Calu3 (cell line): ENCODE results near the gene RAD51B. TPM values are rescaled to one million over a fixed set of nuclear protein-coding genes. Genes with fewer than 3 reads are reported as not detected.
A peak's percentile ranks its signal among the peaks of the same experiment; 100 is the strongest.

Experiments
- BruUV-seq: library from RNA; stranded (reverse); fragments of 400-500 nt; replicated peaks from 2 replicates; lab custom pipeline; 2021; lab: Mats Ljungman, UMichigan
- CTCF ChIA-PET: fragments of 300-600 bp; sonication (Branson Sonifier 250); formaldehyde crosslinking; loops from one replicate; lab custom pipeline; 2022; ENCODE audit warnings: antibody characterized with exemption; lab: Charles Lee
- DNase-seq: peaks from one replicate; pipeline ENCODE4 v3.0.0; 2022
- H3K27ac Mint-ChIP-seq: one replicate; pipeline ENCODE4 v1.8.0; 2022; ENCODE audit warnings: mixed read lengths; ENCODE audit not compliant: unreplicated experiment
- H3K27me3 Mint-ChIP-seq: one replicate; pipeline ENCODE4 v1.8.0; 2022; ENCODE audit warnings: mixed read lengths; ENCODE audit not compliant: unreplicated experiment
- H3K36me3 Mint-ChIP-seq: one replicate; pipeline ENCODE4 v1.8.0; 2022; ENCODE audit warnings: mild to moderate bottlenecking, moderate library complexity, mixed read lengths; ENCODE audit not compliant: insufficient read depth, unreplicated experiment
- H3K4me1 Mint-ChIP-seq: one replicate; pipeline ENCODE4 v1.8.0; 2022; ENCODE audit warnings: mild to moderate bottlenecking, low read depth, mixed read lengths; ENCODE audit not compliant: unreplicated experiment
- H3K4me3 Mint-ChIP-seq: one replicate; pipeline ENCODE4 v1.8.0; 2022; ENCODE audit warnings: mild to moderate bottlenecking, low read depth, moderate library complexity, mixed read lengths; ENCODE audit not compliant: unreplicated experiment
- H3K9me3 Mint-ChIP-seq: one replicate; pipeline ENCODE4 v1.8.0; 2022; ENCODE audit warnings: low read depth, mixed read lengths; ENCODE audit not compliant: unreplicated experiment
- intact Hi-C: fragments of 100-400 bp; cut with micrococcal nuclease; formaldehyde crosslinking; loops from one replicate; pipeline ENCODE4 v1.10.0; 2022; ENCODE audit not compliant: unreplicated experiment
- total RNA-seq: library from RNA; stranded (reverse); gene quantifications from 2 replicates; pipeline ENCODE4 v1.2.3, GENCODE V29; 2022
- TF ChIP-seq, protein P1 (sequence below): fragments of 200-600 bp; IDR thresholded peaks from one replicate; pipeline ENCODE4 v1.8.0; 2022; ENCODE audit warnings: antibody characterized with exemption; ENCODE audit not compliant: unreplicated experiment

RAD51B gene
- total RNA-seq, 1 experiment from 2014 or later = 24.7 TPM

GRCh38 chr14:68249661-68250451 is 430.3 kb downstream of the RAD51B start:
- peak overlapping the region; percentile 43 for H3K27ac Mint-ChIP-seq
- H3K36me3 Mint-ChIP-seq = no peaks in the 10 kb centered on the region
- intact Hi-C loops = loop anchor here (1.0 to 5.0 kb wide), 7 partner anchors 57 to 327 kb away; no protein-coding TSS in a partner anchor
- no TSS peak for BruUV-seq
- H3K4me3 Mint-ChIP-seq = no peak overlapping the region
- peaks cover 80% of the 10 kb centered on the region for H3K4me1 Mint-ChIP-seq
- H3K27me3 Mint-ChIP-seq = no peaks in the 10 kb centered on the region
- CTCF ChIA-PET = interaction anchor here (0.9 to 1.4 kb wide), 4 partner anchors 11 to 567 kb away, joined by 3 to 5 read pairs (median 3); no protein-coding TSS in a partner anchor
- no peak for DNase-seq
- TF ChIP-seq, protein P1, sequence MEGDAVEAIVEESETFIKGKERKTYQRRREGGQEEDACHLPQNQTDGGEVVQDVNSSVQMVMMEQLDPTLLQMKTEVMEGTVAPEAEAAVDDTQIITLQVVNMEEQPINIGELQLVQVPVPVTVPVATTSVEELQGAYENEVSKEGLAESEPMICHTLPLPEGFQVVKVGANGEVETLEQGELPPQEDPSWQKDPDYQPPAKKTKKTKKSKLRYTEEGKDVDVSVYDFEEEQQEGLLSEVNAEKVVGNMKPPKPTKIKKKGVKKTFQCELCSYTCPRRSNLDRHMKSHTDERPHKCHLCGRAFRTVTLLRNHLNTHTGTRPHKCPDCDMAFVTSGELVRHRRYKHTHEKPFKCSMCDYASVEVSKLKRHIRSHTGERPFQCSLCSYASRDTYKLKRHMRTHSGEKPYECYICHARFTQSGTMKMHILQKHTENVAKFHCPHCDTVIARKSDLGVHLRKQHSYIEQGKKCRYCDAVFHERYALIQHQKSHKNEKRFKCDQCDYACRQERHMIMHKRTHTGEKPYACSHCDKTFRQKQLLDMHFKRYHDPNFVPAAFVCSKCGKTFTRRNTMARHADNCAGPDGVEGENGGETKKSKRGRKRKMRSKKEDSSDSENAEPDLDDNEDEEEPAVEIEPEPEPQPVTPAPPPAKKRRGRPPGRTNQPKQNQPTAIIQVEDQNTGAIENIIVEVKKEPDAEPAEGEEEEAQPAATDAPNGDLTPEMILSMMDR = no peak
- no peaks in the 10 kb centered on the region for H3K9me3 Mint-ChIP-seq

- TF ChIP-seq, protein P1 = no peak
- no peak for DNase-seq
- Mint-ChIP-seq H3K27ac (peak overlapping the region; percentile 43), H3K27me3 (no peaks in the 10 kb centered on the region), H3K36me3 (no peaks in the 10 kb centered on the region), H3K4me3 (no peak overlapping the region), H3K9me3 (no peaks in the 10 kb centered on the region), H3K4me1 (peaks cover 84% of the 10 kb centered on the region)
- intact Hi-C loops = loop anchor here (2.0 kb wide), 1 partner anchor 56 kb away; no protein-coding TSS in a partner anchor
- CTCF ChIA-PET = interaction anchor here (0.7 to 1.5 kb wide), 7 partner anchors 25 to 574 kb away, joined by 3 to 5 read pairs (median 3); no protein-coding TSS in a partner anchor
- BruUV-seq = no TSS peak
Measured at GRCh38 chr14:68250927-68251768, 431.6 kb downstream of the RAD51B start.

DNA sequence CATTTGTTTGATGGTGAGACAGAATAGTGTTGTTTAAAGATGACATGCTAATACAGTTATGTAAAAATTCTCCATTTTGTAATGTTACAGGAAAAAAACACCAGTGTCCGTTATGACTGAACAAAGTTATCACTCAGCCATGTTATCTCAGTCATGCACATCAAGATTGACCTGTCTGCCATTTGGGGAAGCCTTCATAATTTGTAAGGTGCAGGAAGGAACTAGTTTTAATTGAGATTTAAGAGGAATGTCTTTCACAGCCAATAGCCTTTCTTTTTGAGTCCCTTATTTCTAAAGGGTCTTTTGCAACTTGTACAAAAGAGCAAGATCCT is 432.2 kb downstream of the RAD51B start:
- CTCF ChIA-PET = interaction anchor here (1.1 to 1.5 kb wide), 3 partner anchors 537 to 573 kb away, joined by 3 to 4 read pairs (median 3); no protein-coding TSS in a partner anchor
- TF ChIP-seq, protein P1 = no peak
- BruUV-seq = no TSS peak
- intact Hi-C loops = loop anchor here (2.0 kb wide), 1 partner anchor 55 kb away; no protein-coding TSS in a partner anchor
- no peak overlapping the region for H3K4me3 Mint-ChIP-seq
- no peak overlapping the region for H3K27ac Mint-ChIP-seq
- H3K4me1 Mint-ChIP-seq = peaks cover 84% of the 10 kb centered on the region
- no peaks in the 10 kb centered on the region for H3K36me3 Mint-ChIP-seq
- H3K9me3 Mint-ChIP-seq = no peaks in the 10 kb centered on the region
- H3K27me3 Mint-ChIP-seq = no peaks in the 10 kb centered on the region
- no peak for DNase-seq

DNA sequence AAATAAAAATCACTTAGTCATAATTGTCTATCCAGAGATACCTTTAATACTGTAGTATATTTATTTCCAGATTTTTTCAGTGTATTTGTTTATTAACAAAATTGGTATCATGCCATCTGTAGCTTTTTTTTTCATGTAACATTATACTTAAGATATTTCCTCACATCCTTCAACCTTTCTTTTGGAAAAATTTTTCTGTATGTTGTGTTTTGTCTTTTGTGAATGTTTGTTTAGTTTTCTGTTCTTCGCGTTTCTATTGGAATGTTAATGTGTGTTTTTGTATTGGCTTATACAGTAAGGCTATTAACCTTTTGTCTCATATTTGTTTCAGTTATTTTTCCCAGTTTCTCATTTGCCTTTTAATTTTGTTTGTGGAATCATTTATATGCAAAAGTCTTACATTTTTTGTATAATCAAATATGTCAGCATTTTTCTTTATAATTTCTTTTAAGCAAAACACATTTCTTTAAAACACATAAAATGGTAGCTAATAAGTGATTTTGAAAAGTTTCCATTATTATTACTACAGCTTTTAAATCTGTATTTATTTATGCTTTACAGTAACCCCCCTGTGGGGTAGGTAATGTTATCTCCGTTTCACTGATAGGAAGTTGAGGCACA is 433.7 kb downstream of the RAD51B start:
- intact Hi-C loops = no loop called here
- no TSS peak for BruUV-seq
- no peak for DNase-seq
- Mint-ChIP-seq H3K27me3 (no peaks in the 10 kb centered on the region), H3K4me3 (no peak overlapping the region), H3K4me1 (peaks cover 69% of the 10 kb centered on the region), H3K36me3 (no peaks in the 10 kb centered on the region), H3K9me3 (no peaks in the 10 kb centered on the region), H3K27ac (no peak overlapping the region)
- CTCF ChIA-PET = no interaction called here
- TF ChIP-seq, protein P1 = no peak
